ENCODE results near the gene ANGPTL2.
"Not testable (repeated sequence)": the region's sequence is repeated elsewhere in the genome, so short reads cannot be mapped to it uniquely, and the experiment has no call there.

ANGPTL2 gene

GRCh38 chr9:127122176-127123063, at the start of gene ANGPTL2:
Gene ANGPTL2, minus strand, starts transcription at chr9:127122635. Its CDS starts 13,904 bp downstream, at chr9:127108731.
- DNase-seq = peak; percentile 70 to 79

GRCh38 chr9:127171348-127171747, 48.9 kb upstream of the ANGPTL2 start:
- DNase-seq = not testable (repeated sequence)

- no peak for DNase-seq
Measured at GRCh38 chr9:127170652-127171051, 48.2 kb upstream of the ANGPTL2 start.

- DNase-seq = no peak
Measured at GRCh38 chr9:127170103-127170502, 47.7 kb upstream of the ANGPTL2 start.

- no peak for DNase-seq
Measured at GRCh38 chr9:127169575-127169883, 47.1 kb upstream of the ANGPTL2 start.

GRCh38 chr9:127168756-127169574, 46.5 kb upstream of the ANGPTL2 start:
- DNase-seq = no peak

GRCh38 chr9:127167560-127168326, 45.3 kb upstream of the ANGPTL2 start:
- DNase-seq = no peak

GRCh38 chr9:127166651-127167524, 44.5 kb upstream of the ANGPTL2 start:
- DNase-seq = peak in 1 of 2 experiments; percentile 59

- DNase-seq = no peak
Measured at GRCh38 chr9:127166111-127166510, 43.7 kb upstream of the ANGPTL2 start.

GRCh38 chr9:127165116-127165515, 42.7 kb upstream of the ANGPTL2 start:
- DNase-seq = peak in 1 of 2 experiments; percentile 16

- peak in 1 of 2 experiments; percentile 20 for DNase-seq
Measured at GRCh38 chr9:127163409-127163808, 41.0 kb upstream of the ANGPTL2 start.

GRCh38 chr9:127162864-127163365, 40.5 kb upstream of the ANGPTL2 start:
- no peak for DNase-seq

GRCh38 chr9:127162046-127162863, 39.8 kb upstream of the ANGPTL2 start:
- DNase-seq = no peak

GRCh38 chr9:127161081-127161624, 38.7 kb upstream of the ANGPTL2 start:
- no peak for DNase-seq

- no peak for DNase-seq
Measured at GRCh38 chr9:127159949-127160610, 37.6 kb upstream of the ANGPTL2 start.

- peak; percentile 63 to 74 for DNase-seq
Measured at GRCh38 chr9:127159325-127159801, 36.9 kb upstream of the ANGPTL2 start.

GRCh38 chr9:127158786-127159324, 36.4 kb upstream of the ANGPTL2 start:
- DNase-seq = no peak

- DNase-seq = no peak
Measured at GRCh38 chr9:127155314-127155960, 33.0 kb upstream of the ANGPTL2 start.
